Nucleus accumbens (tissue), 56 donors: ENCODE measurements around the gene FANCC.
A peak's percentile ranks its signal among the peaks of the same experiment; 100 is the strongest.

Source experiments
- DNase-seq, 56 donors: peaks; one replicate each; lab custom pipeline; 2025; lab: John Stamatoyannopoulos, UW

Gene FANCC

GRCh38 chr9:95058795-95059386 is 258.6 kb downstream of the FANCC start:
- no peak for DNase-seq

- peak in 1 of 56 donors; percentile 36 for DNase-seq
Observed at GRCh38 chr9:95058121-95058785, 259.3 kb downstream of the FANCC start.

DNA sequence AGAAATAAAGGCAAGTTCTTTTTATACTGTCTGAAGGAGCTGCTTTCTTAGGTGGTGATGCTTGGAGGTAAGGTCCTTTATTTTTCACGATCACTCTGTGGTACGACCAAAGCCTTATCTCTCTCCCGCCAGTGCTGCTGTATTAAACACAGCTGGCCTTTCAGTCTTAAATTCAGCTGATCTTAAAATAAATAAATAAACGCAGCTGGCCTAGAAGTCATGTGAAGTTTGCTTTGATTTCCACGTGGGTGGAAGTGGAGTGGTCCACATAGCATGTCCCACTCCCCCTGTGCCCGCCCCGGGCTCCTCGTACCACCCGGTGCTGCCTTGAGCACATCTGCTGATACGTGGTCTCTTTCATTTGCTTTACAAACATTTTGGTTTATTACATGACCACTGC is 260.4 kb downstream of the FANCC start:
- DNase-seq = peak in 4 of 56 donors; percentile 28 to 37 (median 30)

GRCh38 chr9:95055851-95056551 is 261.5 kb downstream of the FANCC start:
- DNase-seq = peak in 6 of 56 donors; percentile 25 to 46 (median 44)

- no peak for DNase-seq
Observed at GRCh38 chr9:95055334-95055850, 262.1 kb downstream of the FANCC start.

DNA sequence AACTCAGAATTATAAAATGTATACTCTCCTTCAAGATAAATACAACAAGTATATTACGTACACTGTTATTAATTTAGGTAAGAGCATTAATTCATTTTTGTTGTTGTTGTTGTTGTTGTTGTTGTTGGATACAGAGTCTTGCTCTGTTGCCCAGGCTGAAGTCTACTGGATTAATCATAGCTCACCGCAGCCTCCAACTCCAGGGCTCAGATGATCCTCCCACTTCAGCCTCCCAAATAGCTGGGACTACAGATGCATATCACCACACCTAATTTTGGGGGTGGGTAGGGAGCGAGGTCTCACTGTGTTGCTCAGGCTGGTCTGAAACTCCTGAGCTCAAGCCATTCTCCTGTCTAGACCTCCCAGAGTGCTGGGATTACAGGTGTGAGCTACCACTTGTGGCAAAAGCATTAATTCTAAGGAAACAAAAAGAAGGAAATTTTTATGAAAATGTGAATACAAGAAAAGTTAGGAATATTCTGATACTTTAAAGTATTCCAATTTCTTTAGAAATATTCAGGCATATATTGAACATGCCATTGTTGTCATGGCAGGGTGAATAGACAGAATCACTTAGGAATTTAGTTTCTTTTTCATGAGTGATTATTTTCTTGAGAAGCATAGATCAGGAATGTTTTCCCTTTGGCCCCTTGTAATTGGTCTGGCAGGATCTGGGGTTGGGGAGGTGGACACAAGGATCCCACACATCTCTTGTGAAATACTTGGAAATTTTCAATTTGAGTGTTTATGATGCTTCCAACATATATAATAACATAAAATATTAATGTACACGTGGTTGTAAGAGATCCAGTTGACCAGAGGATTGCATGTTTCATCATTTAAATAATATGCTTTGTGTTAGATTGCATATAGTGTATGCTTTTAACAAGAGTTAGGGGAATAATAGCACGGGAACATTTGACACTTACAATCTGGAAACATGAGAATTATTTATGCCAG is 263.6 kb downstream of the FANCC start:
- DNase-seq = no peak

DNA sequence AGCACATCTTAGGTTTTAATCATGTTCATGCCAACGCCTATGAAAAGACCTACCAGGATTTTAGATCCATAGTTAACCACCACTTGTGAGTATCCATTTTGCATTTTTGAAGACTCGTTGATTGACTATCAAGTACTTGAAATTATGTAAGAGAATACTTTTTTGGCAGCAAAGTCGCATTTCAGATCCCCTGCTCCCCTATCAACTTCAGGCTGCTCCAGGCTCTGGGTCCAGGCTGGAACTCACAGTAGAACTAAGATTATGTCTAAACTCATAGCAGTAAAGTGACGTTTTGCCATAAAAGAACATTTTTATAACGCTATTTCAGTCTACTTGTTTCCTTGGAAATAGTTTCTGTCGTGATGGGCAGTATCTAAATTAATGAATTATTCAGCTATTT is 267.7 kb downstream of the FANCC start:
- DNase-seq = no peak
